ELF-1 (cell line): ENCODE data around the gene SAV1.
"Not testable (repeated sequence)": the region's sequence is repeated elsewhere in the genome, so short reads cannot be mapped to it uniquely, and the experiment has no call there.

Experiments used
- DNase-seq: peaks from one replicate; pipeline ENCODE4 v3.0.0-alpha.2; 2016; ENCODE audit warnings: low read depth, low spot score

Gene SAV1

GRCh38 chr14:50665300-50665699 is 2.8 kb downstream of the SAV1 start:
- not testable (repeated sequence) for DNase-seq

DNA sequence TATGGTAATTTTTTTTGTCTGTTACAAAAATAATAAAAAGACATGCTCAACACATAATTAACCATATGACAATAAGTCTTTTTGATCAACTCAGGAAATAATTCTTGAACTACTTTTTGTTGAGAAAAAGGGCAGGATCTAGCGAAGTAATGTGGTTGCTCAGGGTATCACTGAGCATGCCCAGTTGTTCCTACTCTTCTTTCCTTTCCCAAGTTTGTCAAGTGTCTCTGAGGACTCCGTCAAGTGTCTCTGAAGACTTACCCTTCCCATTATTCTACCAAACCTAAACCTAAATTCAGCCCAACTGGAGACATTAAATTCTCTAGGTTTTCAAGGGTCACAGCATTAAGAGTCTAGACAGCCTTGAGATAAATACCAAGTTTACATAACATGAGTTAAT is 3.5 kb downstream of the SAV1 start:
- DNase-seq: not testable (repeated sequence)

DNA sequence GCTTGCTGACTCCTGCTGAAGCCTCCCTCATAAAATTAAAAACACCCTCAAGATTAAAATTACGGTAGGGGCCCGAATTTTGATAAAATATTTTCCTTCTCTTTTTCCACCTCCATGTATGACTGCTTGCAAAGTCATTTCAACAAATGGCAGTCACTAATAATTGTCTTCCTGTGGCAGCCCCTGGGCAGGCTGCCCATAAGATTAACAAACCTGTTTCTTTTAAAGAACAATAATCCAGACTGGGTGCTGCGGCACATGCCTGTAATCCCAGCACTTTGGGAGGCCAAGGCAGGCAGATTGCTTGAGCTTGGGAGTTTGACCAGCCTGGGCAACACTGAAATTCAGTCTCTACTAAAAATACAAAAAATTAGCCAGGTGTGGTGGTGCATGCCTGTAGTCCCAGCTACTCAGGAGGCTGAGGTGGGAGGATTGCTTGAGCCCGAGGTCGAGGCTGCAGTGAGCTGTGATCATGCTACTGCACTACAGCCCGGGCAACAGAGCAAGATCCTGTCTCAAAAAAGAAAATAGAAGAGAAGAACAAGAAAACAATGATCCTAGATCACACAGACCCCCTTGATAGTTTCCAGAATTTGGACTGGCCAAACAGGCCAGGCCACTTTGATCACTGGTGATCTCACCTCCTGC is 8.7 kb downstream of the SAV1 start:
- DNase-seq: peak; percentile 42

- DNase-seq: no peak
Observed at GRCh38 chr14:50658203-50658602, 9.9 kb downstream of the SAV1 start.

- no peak for DNase-seq
Observed at GRCh38 chr14:50657753-50658152, 10.4 kb downstream of the SAV1 start.

DNA sequence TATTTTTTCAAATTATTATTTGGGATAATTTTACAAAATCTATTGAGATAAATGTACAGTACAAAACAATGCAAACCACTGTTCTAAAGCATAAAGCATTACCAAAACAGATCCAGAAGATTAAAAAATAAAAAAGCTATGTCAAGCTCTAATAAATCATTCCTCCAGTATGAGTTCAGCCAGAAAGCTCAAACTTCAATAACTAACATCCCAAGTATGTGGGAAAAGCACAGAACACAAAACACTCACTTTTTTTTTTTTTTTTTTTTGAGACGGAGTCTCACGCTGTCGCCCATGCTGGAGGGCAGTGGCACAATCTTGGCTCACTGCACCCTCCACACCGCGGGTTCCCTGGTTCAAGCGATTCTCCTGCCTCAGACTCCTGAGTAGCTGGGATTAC is 11.3 kb downstream of the SAV1 start:
- no peak for DNase-seq

DNA sequence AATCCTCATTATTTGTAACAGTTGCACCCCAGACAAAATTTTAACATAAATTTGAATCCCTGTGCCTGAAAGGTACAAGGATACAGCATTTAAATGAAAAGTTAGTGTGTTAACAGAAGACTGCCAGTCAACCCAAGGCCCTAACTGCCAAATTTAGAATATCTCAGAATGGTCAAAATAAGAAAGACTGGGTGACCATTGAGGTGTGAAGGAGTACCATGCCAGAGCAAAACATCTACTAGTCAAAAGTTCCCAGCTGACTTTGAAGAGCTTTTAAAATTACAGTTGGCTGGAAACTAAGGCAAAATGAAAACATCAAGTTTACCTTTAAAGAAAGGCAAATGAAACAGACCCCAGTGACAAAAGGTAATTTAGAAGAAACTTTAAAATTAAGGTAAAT is 18.4 kb downstream of the SAV1 start:
- DNase-seq: no peak

DNA sequence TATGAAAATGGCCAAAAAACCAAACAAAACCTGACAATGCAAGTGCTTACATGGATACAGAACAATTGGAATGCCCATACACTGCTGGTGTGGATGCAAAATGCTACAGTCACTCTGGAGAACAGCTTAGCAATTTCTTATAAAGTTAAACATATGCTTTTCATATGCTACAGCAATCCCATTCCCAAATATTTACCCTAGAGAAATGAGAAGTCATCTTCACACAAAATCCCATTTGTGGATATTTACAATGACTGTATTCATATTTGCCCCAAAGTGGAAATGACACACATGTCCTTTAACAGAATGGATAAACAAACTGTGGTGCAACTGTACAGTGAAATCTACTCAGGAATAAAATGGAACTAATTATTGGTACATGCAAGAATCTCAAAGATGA is 20.4 kb downstream of the SAV1 start:
- DNase-seq: no peak

GRCh38 chr14:50647282-50647681 is 20.8 kb downstream of the SAV1 start:
- DNase-seq: no peak

- no peak for DNase-seq
Observed at GRCh38 chr14:50635141-50635540, 33.0 kb downstream of the SAV1 start.

GRCh38 chr14:50633954-50634353 is 34.2 kb downstream of the SAV1 start:
- DNase-seq: no peak

DNA sequence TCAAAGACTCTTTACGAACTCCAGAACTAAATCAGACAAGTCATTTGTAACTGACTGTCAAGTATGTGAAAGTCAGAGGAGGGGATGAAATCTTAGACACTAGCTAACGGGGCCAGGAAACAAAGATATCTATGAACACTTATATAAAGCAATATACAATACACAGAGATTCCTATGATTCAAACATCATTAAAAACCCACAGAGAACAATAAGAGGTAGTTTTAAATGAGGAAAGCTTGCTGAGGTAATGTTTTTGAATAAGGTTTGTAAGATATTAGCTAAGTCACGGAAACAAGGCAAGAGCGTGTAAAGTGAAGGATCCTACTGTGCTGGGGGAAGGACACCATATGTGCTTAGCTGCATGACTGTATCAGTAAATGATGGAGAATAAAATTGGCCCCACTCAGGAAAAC is 36.7 kb downstream of the SAV1 start:
- no peak for DNase-seq

DNA sequence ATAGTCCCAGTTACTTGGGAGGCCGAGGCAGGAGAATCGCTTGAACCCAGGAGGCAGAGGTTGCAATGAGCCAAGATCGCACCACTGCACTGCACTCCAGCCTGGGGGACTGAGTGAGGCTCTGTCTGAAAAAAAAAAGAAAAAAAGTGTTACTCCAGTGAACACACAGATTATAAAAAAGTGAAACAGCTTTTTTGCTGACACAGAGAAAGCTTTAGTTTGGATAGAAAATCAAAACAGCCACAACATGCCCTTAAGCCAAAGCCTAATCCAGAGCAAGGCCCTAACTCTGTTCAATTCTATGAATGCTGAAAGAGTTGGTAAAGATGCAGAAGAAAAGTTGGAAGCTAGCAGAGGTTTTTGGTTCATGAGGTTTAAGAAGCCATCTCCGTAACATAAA is 43.2 kb downstream of the SAV1 start:
- DNase-seq: not testable (repeated sequence)

GRCh38 chr14:50624447-50624846 is 43.7 kb downstream of the SAV1 start:
- DNase-seq: no peak

DNA sequence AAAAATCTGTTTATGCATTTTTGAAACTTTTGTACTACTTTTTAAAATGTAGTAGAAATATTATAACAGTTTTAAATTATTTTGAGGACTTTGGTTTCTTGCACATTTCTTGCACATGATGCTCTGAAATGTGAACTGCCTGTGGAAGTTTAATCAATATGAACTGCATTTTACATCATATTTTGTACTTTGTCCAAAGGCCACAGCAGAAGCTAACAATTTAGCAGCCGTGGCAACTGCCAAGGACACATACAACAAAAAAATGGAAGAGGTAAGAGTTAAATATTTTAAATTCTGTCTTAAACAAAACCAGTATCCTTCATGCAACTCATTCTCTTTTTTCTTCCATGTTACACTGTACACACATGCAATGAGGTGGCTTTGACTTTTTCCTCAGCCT is 45.1 kb downstream of the SAV1 start:
- DNase-seq: no peak

- no peak for DNase-seq
Observed at GRCh38 chr14:50620341-50620740, 47.8 kb downstream of the SAV1 start.

GRCh38 chr14:50619569-50620141 is 48.5 kb downstream of the SAV1 start:
- peak; percentile 4 for DNase-seq

DNA sequence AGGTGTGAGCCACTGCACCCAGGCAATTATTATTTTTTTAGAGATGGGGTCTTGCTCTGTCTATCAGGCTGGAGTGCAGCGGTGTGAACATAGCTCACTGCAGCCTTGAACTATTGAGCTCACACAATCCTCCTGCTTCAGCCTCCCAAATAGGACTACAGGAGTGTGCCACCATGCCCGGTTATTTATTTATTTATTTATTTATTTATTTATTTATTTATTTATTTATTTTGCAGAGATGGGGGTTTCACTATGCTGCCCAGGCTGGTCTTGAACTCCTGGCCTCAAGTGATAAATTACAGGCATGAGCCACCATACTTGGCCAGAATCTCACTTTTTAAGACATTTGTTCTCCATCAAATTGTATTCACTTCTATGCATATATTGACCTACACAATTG is 51.8 kb downstream of the SAV1 start:
- DNase-seq: no peak

DNA sequence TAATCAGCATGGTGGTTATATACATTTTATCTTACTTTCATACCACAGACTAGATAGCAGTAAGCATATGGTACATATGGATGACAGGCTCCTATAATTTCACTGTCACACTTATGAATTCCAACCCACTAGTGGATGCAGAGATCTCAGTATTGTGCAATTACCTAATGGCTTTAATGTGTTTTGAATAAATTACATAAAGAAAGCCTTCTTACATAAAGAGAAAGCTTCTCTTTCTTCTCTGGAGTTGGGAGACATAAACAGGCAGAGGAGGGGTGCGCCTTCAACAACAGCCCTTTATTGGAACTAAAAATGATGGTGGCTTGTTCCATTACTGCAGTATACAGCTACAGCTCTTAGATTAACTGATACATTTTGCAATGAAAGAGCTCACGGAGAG is 52.6 kb downstream of the SAV1 start:
- no peak for DNase-seq

- no peak for DNase-seq
Observed at GRCh38 chr14:50615056-50615455, 53.0 kb downstream of the SAV1 start.

GRCh38 chr14:50612806-50613205 is 55.3 kb downstream of the SAV1 start:
- no peak for DNase-seq

DNA sequence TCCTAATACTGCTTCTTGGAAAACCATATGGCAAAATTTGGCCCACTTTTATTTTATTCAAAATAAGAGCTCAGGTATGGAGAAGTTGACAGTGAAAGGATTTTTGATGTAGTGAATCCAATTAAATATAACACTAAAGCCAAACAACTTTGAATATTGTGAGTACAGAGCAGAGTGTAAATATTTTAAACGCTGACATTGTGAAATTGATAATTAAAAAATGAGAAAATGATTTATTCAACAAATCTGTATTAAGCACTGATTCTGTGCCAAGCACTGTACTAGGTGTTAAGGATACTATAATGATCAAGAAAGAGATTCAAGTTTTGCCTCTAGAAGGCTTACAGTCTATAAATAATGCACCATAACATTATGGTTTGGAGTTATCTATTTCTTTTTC is 57.6 kb downstream of the SAV1 start:
- DNase-seq: no peak

DNA sequence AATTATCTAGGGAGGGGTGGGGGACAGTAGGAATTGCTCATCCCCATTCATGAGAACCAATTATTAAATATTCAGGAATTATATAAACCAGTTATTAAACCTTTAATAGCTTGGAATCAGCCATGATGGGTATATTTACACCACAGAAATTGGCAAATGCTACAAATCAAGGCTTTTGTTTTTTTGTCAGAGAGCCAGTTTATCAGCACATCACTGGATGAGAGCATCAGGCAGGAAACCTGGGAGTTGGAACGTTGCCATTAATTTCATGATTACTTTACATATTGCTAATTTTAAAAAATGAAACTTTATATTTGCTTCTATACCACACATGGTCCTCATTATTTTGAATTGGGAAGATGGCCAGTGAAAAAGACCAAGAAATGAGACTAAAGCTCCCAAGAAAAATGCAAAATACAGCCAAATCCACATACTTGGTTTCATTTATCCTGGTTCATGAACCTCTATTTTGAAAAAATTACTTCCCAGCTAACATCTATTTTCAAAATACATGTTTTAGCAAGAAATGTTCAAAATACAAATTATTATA is 59.7 kb downstream of the SAV1 start:
- no peak for DNase-seq

- DNase-seq: no peak
Observed at GRCh38 chr14:50607761-50608160, 60.3 kb downstream of the SAV1 start.
